CD14-positive monocyte (primary cell): ENCODE data around the gene UBC. TPM values are rescaled to one million over a fixed set of nuclear protein-coding genes. Genes with fewer than 3 reads are reported as not detected.

ENCODE experiments used
- DNase-seq, 3 donors: peaks; one replicate each; pipeline ENCODE4 v3.0.0-alpha.2; 2011 to 2022
- H2AFZ ChIP-seq: 2 replicates; pipeline ENCODE4 v1.6.0; 2012; ENCODE audit warnings: mild to moderate bottlenecking, low read depth, low read length, inconsistent platforms; ENCODE audit not compliant: insufficient read depth, poor library complexity, severe bottlenecking
- H3K27ac ChIP-seq, 2 donors: 1 replicate in 1 of 2; 2 replicates in 1 of 2; pipeline ENCODE4 v1.5.1; 2012 to 2013; ENCODE audit warnings: low read length in 2 of 2, control low read depth in 1 of 2, inconsistent platforms in 1 of 2, low read depth in 1 of 2, mild to moderate bottlenecking in 1 of 2
- H3K27me3 ChIP-seq, 2 donors: one replicate each; pipeline versions ENCODE4 v1.6.0 to v1.6.1; 2011 to 2013; ENCODE audit warnings: low read length in 2 of 2; ENCODE audit not compliant: control insufficient read depth in 2 of 2, insufficient read depth in 2 of 2
- H3K36me3 ChIP-seq, 2 donors: replicated peaks in 1 of 2; 1 replicate in 1 of 2; 2 replicates in 1 of 2; pipeline versions ENCODE4 v1.5.1 to v1.6.1; 2012 to 2013; ENCODE audit warnings: low read length in 2 of 2, control low read depth in 1 of 2, inconsistent platforms in 1 of 2, mild to moderate bottlenecking in 1 of 2; ENCODE audit not compliant: insufficient read depth in 2 of 2, control insufficient read depth in 1 of 2
- H3K4me1 ChIP-seq, 2 donors: 1 replicate in 1 of 2; 2 replicates in 1 of 2; pipeline versions ENCODE4 v1.5.1 to v1.6.1; 2012 to 2013; ENCODE audit warnings: low read length in 2 of 2, control low read depth in 1 of 2, inconsistent platforms in 1 of 2, mild to moderate bottlenecking in 1 of 2, moderate library complexity in 1 of 2; ENCODE audit not compliant: insufficient read depth in 2 of 2, control insufficient read depth in 1 of 2
- H3K4me2 ChIP-seq: replicated peaks from 2 replicates; pipeline ENCODE3; 2012; ENCODE audit warnings: low read length, moderate library complexity, mild to moderate bottlenecking; ENCODE audit not compliant: poor library complexity, severe bottlenecking; ENCODE audit errors: extremely low read depth
- H3K4me3 ChIP-seq, 3 experiments: fragments of 200-600 bp in 1 of 3; sonication (generic) in 1 of 3; replicated peaks in 1 of 3; 1 replicate in 2 of 3; 2 replicates in 1 of 3; pipeline ENCODE4 v1.5.1; 2011 to 2013; ENCODE audit warnings: low read length in 3 of 3, mild to moderate bottlenecking in 3 of 3, control low read depth in 2 of 3, low read depth in 2 of 3, inconsistent platforms in 1 of 3, moderate library complexity in 1 of 3
- H3K79me2 ChIP-seq: 2 replicates; pipeline ENCODE4 v1.6.0; 2012; ENCODE audit warnings: mild to moderate bottlenecking, control low read depth, inconsistent platforms, low read length, moderate library complexity; ENCODE audit not compliant: insufficient read depth
- H3K9ac ChIP-seq: 2 replicates; pipeline ENCODE4 v1.6.0; 2017; ENCODE audit warnings: low read length, mild to moderate bottlenecking; ENCODE audit not compliant: insufficient read depth, poor library complexity, severe bottlenecking
- H3K9me3 ChIP-seq, 2 donors: replicated peaks in 1 of 2; 1 replicate in 1 of 2; 2 replicates in 1 of 2; pipeline versions ENCODE4 v1.5.1 to v1.6.1; 2012 to 2013; ENCODE audit warnings: low read length in 2 of 2, control low read depth in 1 of 2; ENCODE audit not compliant: control insufficient read depth in 1 of 2, insufficient read depth in 1 of 2
- H4K20me1 ChIP-seq: 2 replicates; pipeline ENCODE4 v1.6.0; 2012; ENCODE audit warnings: mild to moderate bottlenecking, low read length, control low read depth, moderate library complexity; ENCODE audit not compliant: insufficient read depth
- H3K27ac Mint-ChIP-seq, 7 donors: one replicate each; pipeline ENCODE4 v1.8.0; 2020; ENCODE audit warnings: mild to moderate bottlenecking in 7 of 7, mixed read lengths in 7 of 7, moderate library complexity in 6 of 7, inconsistent platforms in 2 of 7
- H3K27me3 Mint-ChIP-seq, 3 donors: one replicate each; pipeline ENCODE4 v1.8.0; 2021 to 2022; ENCODE audit warnings: low read depth in 3 of 3, mild to moderate bottlenecking in 3 of 3, mixed read lengths in 3 of 3, moderate library complexity in 3 of 3, inconsistent platforms in 1 of 3
- H3K36me3 Mint-ChIP-seq, 2 donors: one replicate each; pipeline ENCODE4 v1.8.0; 2020; ENCODE audit warnings: mixed read lengths in 2 of 2, inconsistent platforms in 1 of 2, mild to moderate bottlenecking in 1 of 2
- H3K4me1 Mint-ChIP-seq: one replicate; pipeline ENCODE4 v1.8.0; 2020; ENCODE audit warnings: mild to moderate bottlenecking, mixed read lengths
- H3K4me3 Mint-ChIP-seq, 2 donors: one replicate each; pipeline ENCODE4 v1.8.0; 2020; ENCODE audit warnings: mild to moderate bottlenecking in 2 of 2, mixed read lengths in 2 of 2, moderate library complexity in 1 of 2
- H3K9me3 Mint-ChIP-seq, 7 donors: one replicate each; pipeline ENCODE4 v1.8.0; 2020 to 2022; ENCODE audit warnings: mixed read lengths in 7 of 7, mild to moderate bottlenecking in 6 of 7, moderate library complexity in 6 of 7, inconsistent platforms in 2 of 7
- CTCF ChIP-seq: fragments of 200-600 bp; IDR thresholded peaks from one replicate; pipeline ENCODE4 v1.8.0; 2022; ENCODE audit warnings: antibody characterized with exemption, mild to moderate bottlenecking
- WGBS: methylation state at CpG from one replicate; pipeline ENCODE4 v1.1.5; 2013; ENCODE audit warnings: missing lambda C conversion rate; ENCODE audit not compliant: insufficient coverage; 5-methylcytosine and 5-hydroxymethylcytosine counted together
- intact Hi-C, 2 donors: fragments of 100-400 bp; cut with micrococcal nuclease; formaldehyde crosslinking; loops; one replicate each; pipeline versions ENCODE4 v1.15.0 to v1.15.1; 2023
- polyA plus RNA-seq, 3 donors: library from polyadenylated mRNA; depleted of rRNA in 1 of 3; unstranded in 2 of 3; stranded (reverse) in 1 of 3; fragments of 300-500 nt in 2 of 3; fragments of >200 nt in 1 of 3; fragmentation: Illumina TruSeq in 2 of 3; gene quantifications; 1 replicate in 2 of 3; 2 replicates in 1 of 3; pipeline ENCODE4 v1.2.3, GENCODE V29; 2012 to 2021

UBC gene
- polyA plus RNA-seq, 3 donors: 969 to 11,097 (median 1,385) TPM

- Histone ChIP-seq H2AFZ (no peak overlapping the region), H3K27me3 (no peaks in the 10 kb centered on the region), H3K4me2 (no peak overlapping the region), H4K20me1 (peaks cover 2% of the 10 kb centered on the region), H3K27ac (no peak overlapping the region), H3K9ac (no peak overlapping the region), H3K4me1 (peaks cover 58% of the 10 kb centered on the region in 2 donors), H3K9me3 (no peaks in the 10 kb centered on the region), H3K4me3 (no peak overlapping the region), H3K36me3 (no peaks in the 10 kb centered on the region), H3K79me2 (peaks cover 11% of the 10 kb centered on the region)
- intact Hi-C loops: loop anchor here in 1 of 2 donors (5.0 kb wide), 1 partner anchor 95 kb away; no protein-coding TSS in a partner anchor
- no peak for DNase-seq
- peaks cover 0 to 2% (median 0%) of the 10 kb centered on the region in 7 donors for H3K9me3 Mint-ChIP-seq
- TF ChIP-seq CTCF: no peak
- H3K4me3 Mint-ChIP-seq: no peak overlapping the region
- WGBS: 75% methylated on average over 7 of the region's 9 CpGs
- H3K4me1 Mint-ChIP-seq: peaks cover 55% of the 10 kb centered on the region
- peaks cover 0 to 6% (median 5%) of the 10 kb centered on the region in 3 donors for H3K27me3 Mint-ChIP-seq
- H3K36me3 Mint-ChIP-seq: no peaks in the 10 kb centered on the region
- no peak overlapping the region for H3K27ac Mint-ChIP-seq
These were observed 47.5 kb downstream of the UBC start for GRCh38 chr12:124866883-124867400.

GRCh38 chr12:124866195-124866882 lies 48.1 kb downstream of the UBC start:
- WGBS: 86% methylated on average over 9 of the region's 10 CpGs
- H3K4me1 ChIP-seq: peaks cover 61 to 64% of the 10 kb centered on the region in 2 donors
- H4K20me1 ChIP-seq: peaks cover 6% of the 10 kb centered on the region
- no peak overlapping the region for H3K9ac ChIP-seq
- intact Hi-C loops: loop anchor here in 1 of 2 donors (5.0 kb wide), 1 partner anchor 94 kb away; no protein-coding TSS in a partner anchor
- no peak for DNase-seq
- no peaks in the 10 kb centered on the region for H3K36me3 ChIP-seq
- Mint-ChIP-seq H3K27me3 (peaks cover 0 to 7% (median 6%) of the 10 kb centered on the region in 3 donors), H3K36me3 (peaks cover 0 to 4% of the 10 kb centered on the region in 2 donors), H3K4me1 (peaks cover 61% of the 10 kb centered on the region), H3K27ac (peak overlapping the region in 2 of 7 donors; percentile 55 to 59), H3K4me3 (no peak overlapping the region), H3K9me3 (peaks cover 0 to 2% (median 0%) of the 10 kb centered on the region in 7 donors)
- no peak overlapping the region for H2AFZ ChIP-seq
- no peak for TF ChIP-seq CTCF
- H3K4me3 ChIP-seq: no peak overlapping the region
- H3K4me2 ChIP-seq: no peak overlapping the region
- H3K27me3 ChIP-seq: no peaks in the 10 kb centered on the region
- H3K27ac ChIP-seq: no peak overlapping the region
- no peaks in the 10 kb centered on the region for H3K9me3 ChIP-seq
- peaks cover 17% of the 10 kb centered on the region for H3K79me2 ChIP-seq
